OCI-LY1 (cell line): Measurements from ENCODE around the gene AUH.

ENCODE experiments used
- H2AFZ ChIP-seq: fragments of 200-600 bp; sonication (generic), shearing (Covaris generic); 2 replicates; pipeline ENCODE4 v1.6.0; 2014; ENCODE audit warnings: antibody characterized with exemption, mild to moderate bottlenecking, low read length
- H3F3A ChIP-seq: fragments of 200-600 bp; sonication (generic), shearing (Covaris generic); 2 replicates; pipeline ENCODE4 v1.6.0; 2014; ENCODE audit warnings: mild to moderate bottlenecking, antibody characterized with exemption, low read length, moderate library complexity; ENCODE audit not compliant: insufficient read depth
- H3K27ac ChIP-seq: fragments of 200-600 bp; sonication (generic); 2 replicates; pipeline ENCODE4 v1.5.1; 2014; ENCODE audit warnings: low read length, mixed run types, mild to moderate bottlenecking, low read depth; ENCODE audit not compliant: poor library complexity, severe bottlenecking
- H3K27me3 ChIP-seq: fragments of 200-600 bp; sonication (generic); 2 replicates; pipeline ENCODE4 v1.6.0; 2014; ENCODE audit warnings: antibody characterized with exemption, mild to moderate bottlenecking, low read length, moderate library complexity; ENCODE audit not compliant: insufficient read depth
- H3K36me3 ChIP-seq: fragments of 200-600 bp; sonication (generic); 2 replicates; pipeline ENCODE4 v1.6.1; 2014; ENCODE audit warnings: mild to moderate bottlenecking, antibody characterized with exemption, low read length, moderate library complexity, mixed read lengths; ENCODE audit not compliant: insufficient read depth
- H3K4me1 ChIP-seq: fragments of 200-600 bp; sonication (generic); 2 replicates; pipeline ENCODE4 v1.5.1; 2014; ENCODE audit warnings: mild to moderate bottlenecking, low read length, moderate library complexity; ENCODE audit not compliant: insufficient read depth, severe bottlenecking
- H3K4me2 ChIP-seq: fragments of 200-600 bp; sonication (generic), shearing (Covaris generic); 2 replicates; pipeline ENCODE4 v1.6.1; 2014; ENCODE audit warnings: low read length
- H3K4me3 ChIP-seq: fragments of 200-600 bp; sonication (generic); 2 replicates; pipeline ENCODE4 v1.5.1; 2014; ENCODE audit warnings: low read length, low read depth, mild to moderate bottlenecking, mixed read lengths; ENCODE audit not compliant: poor library complexity, severe bottlenecking
- H3K79me2 ChIP-seq: fragments of 200-600 bp; shearing (Covaris generic); 2 replicates; pipeline ENCODE4 v1.6.1; 2016; ENCODE audit warnings: mixed run types, low read length, mixed read lengths; ENCODE audit not compliant: insufficient read depth
- H3K9ac ChIP-seq: fragments of 200-600 bp; sonication (generic), shearing (Covaris generic); 2 replicates; pipeline ENCODE4 v1.6.1; 2014; ENCODE audit warnings: mild to moderate bottlenecking, low read length, mixed read lengths
- H3K9me2 ChIP-seq: fragments of 200-600 bp; sonication (generic), shearing (Covaris generic); 2 replicates; pipeline ENCODE4 v1.6.1; 2014; ENCODE audit warnings: low read depth, mild to moderate bottlenecking, low read length, mixed read lengths
- H3K9me3 ChIP-seq: fragments of 200-600 bp; shearing (Covaris generic); 2 replicates; pipeline ENCODE4 v1.6.1; 2014; ENCODE audit warnings: low read length, mixed read lengths
- H4K20me1 ChIP-seq: fragments of 200-600 bp; sonication (generic), shearing (Covaris generic); 2 replicates; pipeline ENCODE4 v1.6.0; 2016; ENCODE audit warnings: mild to moderate bottlenecking, low read length; ENCODE audit not compliant: insufficient read depth
- CTCF ChIP-seq: fragments of 200-600 bp; sonication (generic), shearing (Covaris generic); IDR thresholded peaks from 2 replicates; pipeline ENCODE4 v1.5.1; 2017; ENCODE audit warnings: mild to moderate bottlenecking, antibody characterized with exemption, low read length, moderate library complexity, mixed read lengths
- EZH2 ChIP-seq: fragments of 200-600 bp; sonication (generic), shearing (Covaris generic); IDR thresholded peaks from 2 replicates; pipeline ENCODE4 v1.8.0; 2017; ENCODE audit warnings: borderline replicate concordance, mixed run types, mild to moderate bottlenecking, antibody characterized with exemption, low read length, moderate library complexity, mixed read lengths

AUH gene

GRCh38 chr9:91328186-91328585 lies 33.5 kb downstream of the AUH start:
- no peaks in the 10 kb centered on the region for H3K9me2 ChIP-seq
- no peaks in the 10 kb centered on the region for H3K4me1 ChIP-seq
- TF ChIP-seq EZH2 (no peak), CTCF (no peak)

GRCh38 chr9:91321691-91322090 lies 40.0 kb downstream of the AUH start:
- peaks cover under 1% of the 10 kb centered on the region; the same call in 1 of the 2 replicates for H3K36me3 ChIP-seq
- no peak for TF ChIP-seq CTCF
- TF ChIP-seq EZH2, result no peak
- no peaks in the 10 kb centered on the region for H4K20me1 ChIP-seq
- no peaks in the 10 kb centered on the region for H3F3A ChIP-seq
- H3K9me2 ChIP-seq, result no peaks in the 10 kb centered on the region
- no peaks in the 10 kb centered on the region for H3K9me3 ChIP-seq
- no peaks in the 10 kb centered on the region for H3K27me3 ChIP-seq
- no peak overlapping the region for H3K9ac ChIP-seq
- H2AFZ ChIP-seq, result no peak overlapping the region
- H3K4me2 ChIP-seq, result no peak overlapping the region
- H3K27ac ChIP-seq, result no peak overlapping the region
- no peak overlapping the region for H3K4me3 ChIP-seq
- no peaks in the 10 kb centered on the region for H3K79me2 ChIP-seq
- no peaks in the 10 kb centered on the region for H3K4me1 ChIP-seq

More at GRCh38 chr9:91328186-91328585, 33.5 kb downstream of the AUH start:
- Histone ChIP-seq H3K27me3 (no peaks in the 10 kb centered on the region), H3K4me3 (no peak overlapping the region), H4K20me1 (no peaks in the 10 kb centered on the region), H3K36me3 (peaks cover 18% of the 10 kb centered on the region), H3K9me3 (peaks cover 6% of the 10 kb centered on the region), H2AFZ (no peak overlapping the region), H3K27ac (no peak overlapping the region), H3K9ac (no peak overlapping the region), H3K79me2 (no peaks in the 10 kb centered on the region), H3K4me2 (no peak overlapping the region), H3F3A (no peaks in the 10 kb centered on the region)

GRCh38 chr9:91320299-91320698 lies 41.4 kb downstream of the AUH start:
- H3K9me3 ChIP-seq, result no peaks in the 10 kb centered on the region
- no peaks in the 10 kb centered on the region; the same call in 1 of the 2 replicates for H3K36me3 ChIP-seq
- TF ChIP-seq EZH2, result no peak
- no peak overlapping the region for H3K27ac ChIP-seq
- H3K79me2 ChIP-seq, result no peaks in the 10 kb centered on the region
- H2AFZ ChIP-seq, result no peak overlapping the region
- no peaks in the 10 kb centered on the region for H3K27me3 ChIP-seq
- H3K4me2 ChIP-seq, result no peak overlapping the region
- H4K20me1 ChIP-seq, result no peaks in the 10 kb centered on the region
- H3K4me3 ChIP-seq, result no peak overlapping the region
- no peaks in the 10 kb centered on the region for H3F3A ChIP-seq
- no peaks in the 10 kb centered on the region for H3K9me2 ChIP-seq
- no peaks in the 10 kb centered on the region for H3K4me1 ChIP-seq
- H3K9ac ChIP-seq, result no peak overlapping the region

GRCh38 chr9:91316093-91316492 lies 45.6 kb downstream of the AUH start:
- H3K4me1 ChIP-seq, result no peaks in the 10 kb centered on the region
- H3K9ac ChIP-seq, result no peak overlapping the region
- H3K27me3 ChIP-seq, result no peaks in the 10 kb centered on the region
- H3F3A ChIP-seq, result no peaks in the 10 kb centered on the region
- H4K20me1 ChIP-seq, result no peaks in the 10 kb centered on the region
- H2AFZ ChIP-seq, result no peak overlapping the region
- TF ChIP-seq EZH2 (no peak), CTCF (no peak)
- no peaks in the 10 kb centered on the region for H3K9me3 ChIP-seq
- H3K9me2 ChIP-seq, result no peaks in the 10 kb centered on the region
- no peak overlapping the region for H3K4me3 ChIP-seq
- no peaks in the 10 kb centered on the region; the same call in 1 of the 2 replicates for H3K36me3 ChIP-seq
- no peaks in the 10 kb centered on the region for H3K79me2 ChIP-seq
- no peak overlapping the region for H3K27ac ChIP-seq
- no peak overlapping the region for H3K4me2 ChIP-seq
